GM21529 (cell line): ENCODE measurements around the gene DOK7.
"Not testable (repeated sequence)": the region's sequence is repeated elsewhere in the genome, so short reads cannot be mapped to it uniquely, and the experiment has no call there.

Source experiments
- ATAC-seq: cut with Tn5 transposase; IDR thresholded peaks from one replicate; pipeline ENCODE4 v1.9.1; 2021; ENCODE audit not compliant: unreplicated experiment

Gene DOK7

DNA sequence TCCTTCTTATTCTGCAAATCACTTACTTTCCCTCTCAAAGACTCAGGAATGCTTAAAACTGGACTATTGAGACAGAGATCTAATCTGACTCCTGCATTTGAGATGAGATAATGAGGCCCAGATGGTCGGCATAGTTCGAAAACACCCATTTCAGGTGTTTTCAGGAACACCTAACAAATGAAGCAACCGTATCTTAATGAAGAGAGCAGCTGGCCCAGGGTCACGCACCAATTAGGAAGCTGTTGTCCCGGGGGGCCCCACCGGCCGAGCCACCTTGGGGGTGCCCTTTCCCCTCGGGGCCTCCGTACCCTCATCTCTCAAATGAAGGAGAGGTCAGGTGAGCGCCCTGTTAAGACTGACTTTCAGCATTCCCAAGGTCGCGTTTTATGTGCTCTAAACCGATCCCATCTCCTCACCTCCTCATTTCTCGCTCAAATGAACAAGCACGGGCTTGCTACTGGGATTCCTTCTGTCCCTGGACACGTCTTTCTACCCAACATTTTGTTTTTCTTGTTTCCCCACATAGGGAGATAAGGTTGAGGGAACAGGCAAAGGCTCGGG is 68.3 kb downstream of the DOK7 start:
- ATAC-seq = no peak

DNA sequence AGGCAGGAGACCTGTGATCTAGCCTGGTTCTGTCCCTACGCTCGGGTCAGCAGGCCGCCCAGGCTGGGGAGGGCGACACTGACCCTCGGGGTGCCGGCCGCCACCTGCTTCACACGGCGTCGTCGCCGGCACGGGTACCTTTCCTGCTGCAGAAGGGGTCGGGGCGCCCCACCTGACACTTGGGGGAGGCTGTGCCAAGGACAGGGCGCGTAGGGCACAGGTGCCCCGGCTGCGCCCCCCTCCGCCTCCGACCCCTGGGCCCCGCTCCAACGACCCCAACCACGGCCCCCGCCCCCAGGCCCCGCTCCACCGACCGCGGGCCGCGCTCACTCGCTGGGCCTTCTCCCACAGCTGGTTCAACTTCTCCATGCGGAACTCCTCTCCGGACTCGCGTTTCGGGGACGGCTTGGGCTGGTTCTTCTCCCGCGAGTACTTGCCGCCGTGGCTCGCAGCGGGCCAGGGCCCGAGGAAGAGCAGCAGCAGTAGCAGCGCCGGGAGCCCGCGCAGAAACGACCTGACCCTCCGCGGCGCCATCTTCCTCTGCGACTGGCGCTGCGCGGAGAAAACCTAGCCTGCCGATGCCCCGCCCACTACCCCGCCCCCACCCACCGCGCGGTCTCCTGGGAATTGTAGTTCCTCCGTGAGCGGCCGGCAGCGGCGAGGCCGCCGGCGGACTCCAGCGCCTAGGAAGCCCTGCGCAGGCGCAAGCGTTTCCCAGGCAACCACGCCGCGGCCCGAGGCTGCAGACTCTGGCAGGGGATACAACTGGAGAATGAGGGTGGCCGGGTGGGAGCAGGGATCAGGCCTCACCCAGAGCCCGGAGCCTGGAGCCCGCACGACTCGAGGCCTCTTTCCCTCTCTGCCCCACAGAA is 69.0 kb downstream of the DOK7 start, which contains the start of gene LRPAP1:
TSS of gene LRPAP1 (minus strand) at position 544 of the 872 bp plus-strand sequence. CDS start at position 534, 10 bp downstream.
- ATAC-seq = peak; percentile 79

DNA sequence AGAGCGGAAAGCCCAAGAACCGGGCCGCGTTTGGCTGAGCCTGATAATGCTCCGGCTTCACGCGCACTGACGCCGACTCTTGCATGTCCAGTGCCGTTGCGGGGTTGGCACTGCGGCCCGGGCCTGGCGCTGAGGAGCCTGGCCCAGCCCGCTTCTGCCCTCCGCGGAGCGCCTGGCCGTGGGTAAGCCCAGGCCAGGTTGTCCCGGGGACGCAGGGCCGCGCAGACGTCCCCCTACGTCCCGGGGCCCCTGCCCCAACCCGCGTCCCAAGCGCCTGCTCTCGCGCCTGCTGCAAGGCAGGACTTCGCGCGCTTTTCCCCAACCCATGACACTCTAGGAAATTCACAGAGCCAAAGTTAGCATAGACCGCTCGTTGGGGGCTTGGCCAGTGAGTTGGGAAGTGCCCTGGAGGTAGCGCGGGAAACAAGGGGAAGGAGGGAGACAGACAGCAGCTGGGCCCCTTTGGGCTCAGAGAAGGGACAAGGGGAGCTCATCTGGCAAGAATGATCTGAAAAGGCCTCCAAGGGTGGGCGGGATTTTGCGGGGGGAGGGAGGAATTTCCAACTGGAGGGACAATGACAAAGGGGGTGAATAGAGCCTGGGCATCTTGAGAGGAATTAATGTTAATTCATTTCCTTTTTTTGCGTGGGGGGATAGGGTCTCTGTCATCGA is 69.8 kb downstream of the DOK7 start:
- peak; percentile 25 for ATAC-seq

DNA sequence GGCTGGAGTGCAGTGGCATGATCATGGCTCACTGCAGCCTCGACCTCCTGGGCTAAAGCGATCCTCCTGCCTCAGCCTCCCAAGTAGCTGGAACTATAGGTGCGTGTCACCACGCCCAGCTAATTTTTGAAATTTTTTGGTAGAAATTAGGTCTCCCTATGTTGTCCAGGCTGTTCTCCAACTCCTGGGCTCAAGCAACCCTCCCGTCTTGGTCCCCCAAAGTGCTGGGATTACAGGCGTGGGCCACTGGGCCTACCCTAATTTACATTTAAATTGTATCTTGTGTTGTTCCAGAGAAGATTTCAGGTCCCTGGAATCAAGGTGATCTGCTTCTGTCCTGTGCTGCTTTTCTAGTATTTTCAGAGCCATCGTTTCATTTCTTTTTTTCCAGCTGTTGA is 70.3 kb downstream of the DOK7 start:
- no peak for ATAC-seq

DNA sequence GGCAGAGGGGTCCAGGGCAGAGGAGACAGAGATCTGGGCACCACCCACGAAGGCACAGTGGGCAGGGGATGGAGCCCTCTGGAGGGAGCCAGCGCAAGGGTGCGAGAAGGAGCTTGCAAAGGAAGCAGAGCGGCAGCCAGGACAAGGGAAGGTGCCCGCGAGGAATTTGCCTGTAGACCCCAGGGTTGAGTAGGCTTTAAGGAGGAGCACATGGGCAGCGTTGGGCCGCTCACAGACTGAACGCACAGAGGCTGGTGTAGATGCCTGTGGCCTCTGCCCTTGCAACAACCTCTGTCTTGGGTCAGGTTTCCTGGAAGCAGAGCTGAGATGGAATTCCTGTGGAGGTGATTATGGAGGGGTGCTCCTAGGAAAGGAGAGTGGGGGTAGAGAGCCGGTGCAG is 72.7 kb downstream of the DOK7 start:
- ATAC-seq = not testable (repeated sequence)

GRCh38 chr4:3538906-3539305 is 75.8 kb downstream of the DOK7 start:
- ATAC-seq = not testable (repeated sequence)

- ATAC-seq = not testable (repeated sequence)
Measured at GRCh38 chr4:3543415-3543814, 80.3 kb downstream of the DOK7 start.
